GM19238 (cell line): ENCODE results near the gene C11orf16.
A peak's percentile ranks its signal among the peaks of the same experiment; 100 is the strongest.
"Not testable (repeated sequence)": the region's sequence is repeated elsewhere in the genome, so short reads cannot be mapped to it uniquely, and the experiment has no call there.

Experiments used
- DNase-seq: peaks from one replicate; pipeline ENCODE4 v3.0.0; 2011; ENCODE audit warnings: low spot score; ENCODE audit not compliant: insufficient read length

The C11orf16 gene

GRCh38 chr11:8932564-8933180, at the start of gene C11orf16:
Gene C11orf16, minus strand, starts transcription at chr11:8932947. Its CDS starts 639 bp downstream, at chr11:8932308.
- DNase-seq, result no peak

GRCh38 chr11:8980485-8980884, 47.7 kb upstream of the C11orf16 start:
- no peak for DNase-seq

- DNase-seq, result not testable (repeated sequence)
Measured at GRCh38 chr11:8979365-8979764, 46.6 kb upstream of the C11orf16 start.

GRCh38 chr11:8973121-8973520, 40.4 kb upstream of the C11orf16 start:
- no peak for DNase-seq

GRCh38 chr11:8971924-8972316, 39.2 kb upstream of the C11orf16 start:
- no peak for DNase-seq

- no peak for DNase-seq
Measured at GRCh38 chr11:8971196-8971923, 38.6 kb upstream of the C11orf16 start.

- no peak for DNase-seq
Measured at GRCh38 chr11:8967184-8967583, 34.4 kb upstream of the C11orf16 start.

GRCh38 chr11:8964324-8965320, 31.9 kb upstream of the C11orf16 start, which contains the start of gene TMEM9B:
Gene TMEM9B, minus strand, starts transcription at chr11:8964442. Its CDS starts 129 bp downstream, at chr11:8964313.
- DNase-seq, result peak; percentile 75

GRCh38 chr11:8963569-8964323, 31.0 kb upstream of the C11orf16 start:
- peak; percentile 65 for DNase-seq

GRCh38 chr11:8962841-8963240, 30.1 kb upstream of the C11orf16 start:
- no peak for DNase-seq

- no peak for DNase-seq
Measured at GRCh38 chr11:8961401-8961800, 28.7 kb upstream of the C11orf16 start.

GRCh38 chr11:8959546-8960166, 26.9 kb upstream of the C11orf16 start:
- DNase-seq, result peak; percentile 49

- DNase-seq, result no peak
Measured at GRCh38 chr11:8956860-8957259, 24.1 kb upstream of the C11orf16 start.

- DNase-seq, result no peak
Measured at GRCh38 chr11:8948886-8949285, 16.1 kb upstream of the C11orf16 start.

- no peak for DNase-seq
Measured at GRCh38 chr11:8947230-8947943, 14.6 kb upstream of the C11orf16 start.

- no peak for DNase-seq
Measured at GRCh38 chr11:8942518-8943066, 9.8 kb upstream of the C11orf16 start, which contains the start of gene ASCL3. Gene ASCL3, minus strand, starts transcription at chr11:8943016. Its CDS starts 4,855 bp downstream, at chr11:8938161.

GRCh38 chr11:8941341-8942103, 8.8 kb upstream of the C11orf16 start:
- DNase-seq, result no peak

- DNase-seq, result no peak
Measured at GRCh38 chr11:8937659-8938058, 4.9 kb upstream of the C11orf16 start.

- no peak for DNase-seq
Measured at GRCh38 chr11:8937159-8937558, 4.4 kb upstream of the C11orf16 start.
